CD14-positive monocyte (primary cell): ENCODE results near the gene ATXN3L. TPM values are rescaled to one million over a fixed set of nuclear protein-coding genes. Genes with fewer than 3 reads are reported as not detected.

Source experiments
- DNase-seq, 3 donors: peaks; one replicate each; pipeline ENCODE4 v3.0.0-alpha.2; 2011 to 2022
- H2AFZ ChIP-seq: 2 replicates; pipeline ENCODE4 v1.6.0; 2012; ENCODE audit warnings: mild to moderate bottlenecking, low read depth, low read length, inconsistent platforms; ENCODE audit not compliant: insufficient read depth, poor library complexity, severe bottlenecking
- H3K27ac ChIP-seq, 2 donors: 1 replicate in 1 of 2; 2 replicates in 1 of 2; pipeline ENCODE4 v1.5.1; 2012 to 2013; ENCODE audit warnings: low read length in 2 of 2, control low read depth in 1 of 2, inconsistent platforms in 1 of 2, low read depth in 1 of 2, mild to moderate bottlenecking in 1 of 2
- H3K27me3 ChIP-seq, 2 donors: one replicate each; pipeline versions ENCODE4 v1.6.0 to v1.6.1; 2011 to 2013; ENCODE audit warnings: low read length in 2 of 2; ENCODE audit not compliant: control insufficient read depth in 2 of 2, insufficient read depth in 2 of 2
- H3K36me3 ChIP-seq, 2 donors: replicated peaks in 1 of 2; 1 replicate in 1 of 2; 2 replicates in 1 of 2; pipeline versions ENCODE4 v1.5.1 to v1.6.1; 2012 to 2013; ENCODE audit warnings: low read length in 2 of 2, control low read depth in 1 of 2, inconsistent platforms in 1 of 2, mild to moderate bottlenecking in 1 of 2; ENCODE audit not compliant: insufficient read depth in 2 of 2, control insufficient read depth in 1 of 2
- H3K4me1 ChIP-seq, 2 donors: 1 replicate in 1 of 2; 2 replicates in 1 of 2; pipeline versions ENCODE4 v1.5.1 to v1.6.1; 2012 to 2013; ENCODE audit warnings: low read length in 2 of 2, control low read depth in 1 of 2, inconsistent platforms in 1 of 2, mild to moderate bottlenecking in 1 of 2, moderate library complexity in 1 of 2; ENCODE audit not compliant: insufficient read depth in 2 of 2, control insufficient read depth in 1 of 2
- H3K4me2 ChIP-seq: replicated peaks from 2 replicates; pipeline ENCODE3; 2012; ENCODE audit warnings: low read length, moderate library complexity, mild to moderate bottlenecking; ENCODE audit not compliant: poor library complexity, severe bottlenecking; ENCODE audit errors: extremely low read depth
- H3K4me3 ChIP-seq, 3 experiments: fragments of 200-600 bp in 1 of 3; sonication (generic) in 1 of 3; replicated peaks in 1 of 3; 1 replicate in 2 of 3; 2 replicates in 1 of 3; pipeline ENCODE4 v1.5.1; 2011 to 2013; ENCODE audit warnings: low read length in 3 of 3, mild to moderate bottlenecking in 3 of 3, control low read depth in 2 of 3, low read depth in 2 of 3, inconsistent platforms in 1 of 3, moderate library complexity in 1 of 3
- H3K79me2 ChIP-seq: 2 replicates; pipeline ENCODE4 v1.6.0; 2012; ENCODE audit warnings: mild to moderate bottlenecking, control low read depth, inconsistent platforms, low read length, moderate library complexity; ENCODE audit not compliant: insufficient read depth
- H3K9ac ChIP-seq: 2 replicates; pipeline ENCODE4 v1.6.0; 2017; ENCODE audit warnings: low read length, mild to moderate bottlenecking; ENCODE audit not compliant: insufficient read depth, poor library complexity, severe bottlenecking
- H3K9me3 ChIP-seq, 2 donors: replicated peaks in 1 of 2; 1 replicate in 1 of 2; 2 replicates in 1 of 2; pipeline versions ENCODE4 v1.5.1 to v1.6.1; 2012 to 2013; ENCODE audit warnings: low read length in 2 of 2, control low read depth in 1 of 2; ENCODE audit not compliant: control insufficient read depth in 1 of 2, insufficient read depth in 1 of 2
- H4K20me1 ChIP-seq: 2 replicates; pipeline ENCODE4 v1.6.0; 2012; ENCODE audit warnings: mild to moderate bottlenecking, low read length, control low read depth, moderate library complexity; ENCODE audit not compliant: insufficient read depth
- H3K27ac Mint-ChIP-seq, 7 donors: one replicate each; pipeline ENCODE4 v1.8.0; 2020; ENCODE audit warnings: mild to moderate bottlenecking in 7 of 7, mixed read lengths in 7 of 7, moderate library complexity in 6 of 7, inconsistent platforms in 2 of 7
- H3K27me3 Mint-ChIP-seq, 3 donors: one replicate each; pipeline ENCODE4 v1.8.0; 2021 to 2022; ENCODE audit warnings: low read depth in 3 of 3, mild to moderate bottlenecking in 3 of 3, mixed read lengths in 3 of 3, moderate library complexity in 3 of 3, inconsistent platforms in 1 of 3
- H3K36me3 Mint-ChIP-seq, 2 donors: one replicate each; pipeline ENCODE4 v1.8.0; 2020; ENCODE audit warnings: mixed read lengths in 2 of 2, inconsistent platforms in 1 of 2, mild to moderate bottlenecking in 1 of 2
- H3K4me1 Mint-ChIP-seq: one replicate; pipeline ENCODE4 v1.8.0; 2020; ENCODE audit warnings: mild to moderate bottlenecking, mixed read lengths
- H3K4me3 Mint-ChIP-seq, 2 donors: one replicate each; pipeline ENCODE4 v1.8.0; 2020; ENCODE audit warnings: mild to moderate bottlenecking in 2 of 2, mixed read lengths in 2 of 2, moderate library complexity in 1 of 2
- H3K9me3 Mint-ChIP-seq, 7 donors: one replicate each; pipeline ENCODE4 v1.8.0; 2020 to 2022; ENCODE audit warnings: mixed read lengths in 7 of 7, mild to moderate bottlenecking in 6 of 7, moderate library complexity in 6 of 7, inconsistent platforms in 2 of 7
- WGBS: methylation state at CpG from one replicate; pipeline ENCODE4 v1.1.5; 2013; ENCODE audit warnings: missing lambda C conversion rate; ENCODE audit not compliant: insufficient coverage; 5-methylcytosine and 5-hydroxymethylcytosine counted together
- intact Hi-C, 2 donors: fragments of 100-400 bp; cut with micrococcal nuclease; formaldehyde crosslinking; loops; one replicate each; pipeline versions ENCODE4 v1.15.0 to v1.15.1; 2023
- polyA plus RNA-seq, 3 donors: library from polyadenylated mRNA; depleted of rRNA in 1 of 3; unstranded in 2 of 3; stranded (reverse) in 1 of 3; fragments of 300-500 nt in 2 of 3; fragments of >200 nt in 1 of 3; fragmentation: Illumina TruSeq in 2 of 3; gene quantifications; 1 replicate in 2 of 3; 2 replicates in 1 of 3; pipeline ENCODE4 v1.2.3, GENCODE V29; 2012 to 2021
- TF ChIP-seq, protein P1 (sequence below): fragments of 200-600 bp; IDR thresholded peaks from one replicate; pipeline ENCODE4 v1.8.0; 2022; ENCODE audit warnings: antibody characterized with exemption, mild to moderate bottlenecking

ATXN3L gene
- polyA plus RNA-seq, 3 donors = not detected

DNA sequence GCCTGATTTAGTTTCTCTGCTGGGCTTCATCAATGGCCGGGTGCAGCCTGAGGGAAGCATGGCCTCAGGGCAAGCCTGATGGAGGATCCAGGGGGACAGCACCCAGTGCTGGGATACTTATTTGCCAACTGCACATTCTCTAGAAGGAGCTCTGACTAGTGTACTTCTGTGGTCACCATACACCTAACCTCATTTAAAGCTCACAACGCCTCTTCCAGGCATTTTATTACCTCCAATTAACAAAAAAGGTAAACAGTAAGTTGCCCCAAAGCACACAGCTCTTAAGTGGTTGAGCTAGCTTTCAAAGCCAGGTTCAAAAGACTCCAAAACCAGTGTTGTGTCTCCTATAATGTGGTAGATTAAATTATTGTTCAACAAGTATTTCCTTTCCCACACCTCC is 26.8 kb upstream of the ATXN3L start:
- H3K4me3 Mint-ChIP-seq = no peak overlapping the region
- Histone ChIP-seq H3K9ac (no peak overlapping the region), H3K27ac (no peak overlapping the region), H2AFZ (no peak overlapping the region), H3K4me1 (no peaks in the 10 kb centered on the region), H4K20me1 (no peaks in the 10 kb centered on the region), H3K9me3 (no peaks in the 10 kb centered on the region), H3K36me3 (no peaks in the 10 kb centered on the region), H3K4me3 (no peak overlapping the region), H3K79me2 (no peaks in the 10 kb centered on the region), H3K4me2 (no peak overlapping the region), H3K27me3 (peaks cover 0 to 4% of the 10 kb centered on the region in 2 donors)
- TF ChIP-seq, protein P1, sequence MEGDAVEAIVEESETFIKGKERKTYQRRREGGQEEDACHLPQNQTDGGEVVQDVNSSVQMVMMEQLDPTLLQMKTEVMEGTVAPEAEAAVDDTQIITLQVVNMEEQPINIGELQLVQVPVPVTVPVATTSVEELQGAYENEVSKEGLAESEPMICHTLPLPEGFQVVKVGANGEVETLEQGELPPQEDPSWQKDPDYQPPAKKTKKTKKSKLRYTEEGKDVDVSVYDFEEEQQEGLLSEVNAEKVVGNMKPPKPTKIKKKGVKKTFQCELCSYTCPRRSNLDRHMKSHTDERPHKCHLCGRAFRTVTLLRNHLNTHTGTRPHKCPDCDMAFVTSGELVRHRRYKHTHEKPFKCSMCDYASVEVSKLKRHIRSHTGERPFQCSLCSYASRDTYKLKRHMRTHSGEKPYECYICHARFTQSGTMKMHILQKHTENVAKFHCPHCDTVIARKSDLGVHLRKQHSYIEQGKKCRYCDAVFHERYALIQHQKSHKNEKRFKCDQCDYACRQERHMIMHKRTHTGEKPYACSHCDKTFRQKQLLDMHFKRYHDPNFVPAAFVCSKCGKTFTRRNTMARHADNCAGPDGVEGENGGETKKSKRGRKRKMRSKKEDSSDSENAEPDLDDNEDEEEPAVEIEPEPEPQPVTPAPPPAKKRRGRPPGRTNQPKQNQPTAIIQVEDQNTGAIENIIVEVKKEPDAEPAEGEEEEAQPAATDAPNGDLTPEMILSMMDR = no peak
- H3K36me3 Mint-ChIP-seq = no peaks in the 10 kb centered on the region
- peaks cover 9% of the 10 kb centered on the region for H3K4me1 Mint-ChIP-seq
- H3K9me3 Mint-ChIP-seq = peaks cover 0 to 4% (median 2%) of the 10 kb centered on the region in 7 donors
- WGBS = 80% methylated on average over 1 of the region's 2 CpGs
- DNase-seq = no peak
- no peak overlapping the region for H3K27ac Mint-ChIP-seq
- intact Hi-C loops = no loop called here
- H3K27me3 Mint-ChIP-seq = peaks cover 0 to 26% (median 0%) of the 10 kb centered on the region in 3 donors

DNA sequence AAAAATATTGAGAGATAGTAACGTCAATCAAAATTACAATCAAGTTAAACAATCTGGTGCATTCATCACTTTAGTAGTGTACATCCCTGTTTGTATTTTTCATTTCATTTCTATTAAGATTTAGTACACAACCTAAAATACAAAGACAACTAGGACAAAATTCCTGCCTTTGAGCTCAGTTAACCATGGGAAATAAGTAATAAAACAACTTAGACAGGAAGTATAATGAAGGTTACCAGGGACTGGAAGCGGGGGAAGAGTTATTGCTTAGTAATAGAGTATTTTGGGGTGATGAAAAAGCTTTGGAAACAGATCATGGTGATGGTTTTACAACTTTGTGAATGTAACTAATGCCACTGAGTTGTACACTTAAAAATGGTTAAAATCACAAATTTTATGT is 25.6 kb upstream of the ATXN3L start:
- Histone ChIP-seq H3K4me1 (no peaks in the 10 kb centered on the region), H3K9me3 (no peaks in the 10 kb centered on the region), H3K27me3 (peaks cover 0 to 4% of the 10 kb centered on the region in 2 donors), H3K27ac (no peak overlapping the region), H3K79me2 (no peaks in the 10 kb centered on the region), H4K20me1 (no peaks in the 10 kb centered on the region), H3K9ac (no peak overlapping the region), H3K36me3 (no peaks in the 10 kb centered on the region), H3K4me3 (no peak overlapping the region), H2AFZ (no peak overlapping the region), H3K4me2 (no peak overlapping the region)
- intact Hi-C loops = no loop called here
- no peak for DNase-seq
- Mint-ChIP-seq H3K4me3 (no peak overlapping the region), H3K4me1 (peaks cover 9% of the 10 kb centered on the region), H3K27me3 (peaks cover 0 to 36% (median 0%) of the 10 kb centered on the region in 3 donors), H3K36me3 (no peaks in the 10 kb centered on the region), H3K27ac (no peak overlapping the region), H3K9me3 (peaks cover 0 to 4% (median 2%) of the 10 kb centered on the region in 7 donors)
- no CpG with 5 or more reads among the region's 2 CpGs for WGBS
- TF ChIP-seq, protein P1 = no peak
